Astrocyte of the spinal cord (primary cell): ENCODE results near the gene FLT1.

Source experiments
- DNase-seq: peaks from one replicate; pipeline ENCODE4 v3.0.0; 2011; ENCODE audit warnings: low read depth, low spot score
- H3K4me3 ChIP-seq: 2 replicates; pipeline ENCODE4 v1.5.1; 2011; ENCODE audit warnings: low read depth, mild to moderate bottlenecking, low read length, moderate library complexity
- in situ Hi-C: cut with HindIII; loops from 2 replicates; pipeline ENCODE4 v1.10.0; 2017; ENCODE audit warnings: low sequenced_read_pairs
- TF ChIP-seq, protein P1 (sequence below): IDR thresholded peaks from 2 replicates; pipeline ENCODE4 v1.5.1; 2012; ENCODE audit warnings: low read depth, mild to moderate bottlenecking, low read length, inconsistent platforms

Gene FLT1

DNA sequence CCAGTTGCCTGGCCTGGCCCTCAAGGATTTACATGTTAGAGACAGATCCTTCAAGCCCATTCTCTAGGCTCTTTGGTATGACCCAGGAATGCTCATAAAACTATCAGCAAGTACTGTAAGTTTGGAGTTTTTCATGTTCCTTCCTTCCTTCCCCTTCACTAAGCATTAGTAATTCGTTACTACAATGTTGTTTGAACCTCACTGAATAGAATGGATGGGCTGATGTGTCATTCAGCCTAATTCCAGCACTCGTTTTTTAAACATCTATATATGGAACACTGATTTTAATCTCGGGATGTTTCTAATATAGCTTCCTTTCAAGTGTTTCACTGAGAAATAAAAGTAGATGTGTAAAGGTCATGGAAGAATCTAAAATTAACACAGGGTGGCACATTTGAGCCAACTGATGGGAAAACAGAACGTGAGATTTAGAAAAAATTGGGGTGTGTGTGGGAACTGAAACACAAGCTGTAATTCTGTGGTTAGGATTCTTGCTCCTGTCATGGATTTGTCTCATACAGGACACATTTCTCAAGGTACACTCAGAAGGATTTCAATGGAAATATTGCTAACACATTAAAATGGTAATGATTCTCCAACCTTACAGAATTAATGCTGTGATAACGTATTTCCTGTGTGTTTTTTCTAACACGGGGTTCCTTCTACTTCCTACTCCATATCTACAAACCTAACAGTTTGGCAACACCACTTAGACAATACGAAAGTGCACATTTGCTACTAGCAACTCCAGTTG lies 93.4 kb downstream of the FLT1 start:
- no peak overlapping the region for H3K4me3 ChIP-seq
- TF ChIP-seq, protein P1, sequence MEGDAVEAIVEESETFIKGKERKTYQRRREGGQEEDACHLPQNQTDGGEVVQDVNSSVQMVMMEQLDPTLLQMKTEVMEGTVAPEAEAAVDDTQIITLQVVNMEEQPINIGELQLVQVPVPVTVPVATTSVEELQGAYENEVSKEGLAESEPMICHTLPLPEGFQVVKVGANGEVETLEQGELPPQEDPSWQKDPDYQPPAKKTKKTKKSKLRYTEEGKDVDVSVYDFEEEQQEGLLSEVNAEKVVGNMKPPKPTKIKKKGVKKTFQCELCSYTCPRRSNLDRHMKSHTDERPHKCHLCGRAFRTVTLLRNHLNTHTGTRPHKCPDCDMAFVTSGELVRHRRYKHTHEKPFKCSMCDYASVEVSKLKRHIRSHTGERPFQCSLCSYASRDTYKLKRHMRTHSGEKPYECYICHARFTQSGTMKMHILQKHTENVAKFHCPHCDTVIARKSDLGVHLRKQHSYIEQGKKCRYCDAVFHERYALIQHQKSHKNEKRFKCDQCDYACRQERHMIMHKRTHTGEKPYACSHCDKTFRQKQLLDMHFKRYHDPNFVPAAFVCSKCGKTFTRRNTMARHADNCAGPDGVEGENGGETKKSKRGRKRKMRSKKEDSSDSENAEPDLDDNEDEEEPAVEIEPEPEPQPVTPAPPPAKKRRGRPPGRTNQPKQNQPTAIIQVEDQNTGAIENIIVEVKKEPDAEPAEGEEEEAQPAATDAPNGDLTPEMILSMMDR = no peak
- peak; percentile 22 for DNase-seq
- in situ Hi-C loops = no loop called here

DNA sequence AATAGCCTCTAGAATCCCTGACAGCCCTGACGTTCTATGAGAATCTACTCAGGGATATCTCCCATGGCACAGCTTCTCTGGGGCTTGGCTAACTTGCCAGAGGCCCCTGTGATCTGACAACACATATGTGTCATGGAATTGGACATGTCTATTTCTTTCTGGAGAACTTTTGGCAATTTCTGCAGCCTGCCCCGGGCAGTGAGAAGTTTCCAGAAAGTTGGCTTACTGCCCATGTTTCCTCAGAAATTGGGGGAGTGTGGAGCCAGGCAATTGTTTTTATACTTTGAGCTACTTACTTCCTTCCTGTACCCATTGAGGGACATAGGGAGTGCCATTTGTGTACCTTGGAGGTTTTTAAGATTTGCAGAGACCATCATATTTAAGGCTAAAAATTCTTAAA lies 98.9 kb downstream of the FLT1 start:
- DNase-seq = no peak
- TF ChIP-seq, protein P1 = no peak
- no peak overlapping the region for H3K4me3 ChIP-seq
- in situ Hi-C loops = no loop called here

- TF ChIP-seq, protein P1 = no peak
- DNase-seq = peak; percentile 2
- in situ Hi-C loops = no loop called here
- H3K4me3 ChIP-seq = no peak overlapping the region
Observed at GRCh38 chr13:28394422-28394821, 100.5 kb downstream of the FLT1 start.

DNA sequence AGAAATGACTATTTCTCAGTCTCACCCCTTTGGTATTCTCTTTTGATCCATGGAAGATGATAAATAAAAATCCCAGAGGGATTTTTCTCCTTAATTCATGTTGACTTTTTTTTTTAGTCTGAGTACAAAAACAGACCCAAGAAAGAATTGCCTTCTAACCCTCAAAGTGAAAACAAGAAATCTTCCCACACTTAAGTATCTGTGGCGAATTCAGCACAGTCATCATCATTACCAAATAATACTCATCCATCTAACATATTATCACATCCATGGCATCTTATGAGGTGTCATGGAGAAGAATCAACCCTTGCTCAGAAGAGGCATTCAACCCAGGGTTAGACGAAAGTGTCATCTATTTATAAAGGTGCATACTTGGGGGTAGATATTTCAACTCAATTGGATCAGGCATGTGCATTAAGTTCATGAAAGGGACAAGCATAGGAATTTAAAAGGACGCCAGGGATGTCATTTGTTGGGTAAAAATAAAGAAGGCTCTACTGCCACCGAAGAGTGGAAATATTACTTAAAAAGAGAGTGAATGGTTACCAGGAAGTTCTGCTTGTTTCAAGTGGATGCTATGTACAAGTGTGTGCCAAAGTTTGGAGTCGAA lies 101.9 kb downstream of the FLT1 start:
- no peak for DNase-seq
- TF ChIP-seq, protein P1 = no peak
- no peak overlapping the region for H3K4me3 ChIP-seq
- in situ Hi-C loops = no loop called here

GRCh38 chr13:28392428-28392827 lies 102.5 kb downstream of the FLT1 start:
- in situ Hi-C loops = no loop called here
- TF ChIP-seq, protein P1 = no peak
- no peak for DNase-seq
- no peak overlapping the region for H3K4me3 ChIP-seq

- in situ Hi-C loops = no loop called here
- TF ChIP-seq, protein P1 = no peak
- H3K4me3 ChIP-seq = no peak overlapping the region
Observed at GRCh38 chr13:28387740-28388501, 107.0 kb downstream of the FLT1 start.

More at GRCh38 chr13:28387740-28388501, 107.0 kb downstream of the FLT1 start:
- DNase-seq = no peak
